ENCODE data around the gene STXBP6. TPM values are rescaled to one million over a fixed set of nuclear protein-coding genes. Genes with fewer than 3 reads are reported as not detected.

Gene STXBP6
- total RNA-seq, 1 donor from 2014 or later: 6.8 TPM

DNA sequence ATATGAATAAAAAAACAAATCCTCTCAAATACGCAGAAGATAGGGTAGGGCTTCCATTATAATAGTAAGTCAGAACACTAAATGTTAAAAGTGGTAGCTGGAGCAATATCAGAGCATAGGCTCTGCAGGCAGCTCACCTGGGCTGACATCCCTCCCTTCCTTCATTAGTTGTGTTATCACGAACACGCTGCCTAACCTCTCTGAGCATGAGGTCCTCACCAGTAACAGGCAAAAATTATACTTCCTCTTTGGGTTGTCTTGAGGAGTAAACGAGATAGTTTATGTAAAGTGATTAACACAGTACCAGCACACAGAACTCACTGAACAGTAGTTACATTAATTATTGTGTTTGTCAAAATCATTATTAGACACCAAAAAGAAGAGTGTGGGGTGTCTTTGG lies 154.3 kb downstream of the STXBP6 start:
- Mint-ChIP-seq H3K27ac (ENCODE audit: unreplicated experiment) (no peak overlapping the region), H3K36me3 (ENCODE audit: low read depth) (peaks cover 4% of the 10 kb centered on the region), H3K9me3 (peaks cover 9% of the 10 kb centered on the region), H3K4me1 (no peaks in the 10 kb centered on the region), H3K27me3 (ENCODE audit: low read depth) (no peaks in the 10 kb centered on the region), H3K4me3 (no peak overlapping the region)
- no peak for DNase-seq (ENCODE audit: low read depth, low spot score)
- TF ChIP-seq, protein P1, sequence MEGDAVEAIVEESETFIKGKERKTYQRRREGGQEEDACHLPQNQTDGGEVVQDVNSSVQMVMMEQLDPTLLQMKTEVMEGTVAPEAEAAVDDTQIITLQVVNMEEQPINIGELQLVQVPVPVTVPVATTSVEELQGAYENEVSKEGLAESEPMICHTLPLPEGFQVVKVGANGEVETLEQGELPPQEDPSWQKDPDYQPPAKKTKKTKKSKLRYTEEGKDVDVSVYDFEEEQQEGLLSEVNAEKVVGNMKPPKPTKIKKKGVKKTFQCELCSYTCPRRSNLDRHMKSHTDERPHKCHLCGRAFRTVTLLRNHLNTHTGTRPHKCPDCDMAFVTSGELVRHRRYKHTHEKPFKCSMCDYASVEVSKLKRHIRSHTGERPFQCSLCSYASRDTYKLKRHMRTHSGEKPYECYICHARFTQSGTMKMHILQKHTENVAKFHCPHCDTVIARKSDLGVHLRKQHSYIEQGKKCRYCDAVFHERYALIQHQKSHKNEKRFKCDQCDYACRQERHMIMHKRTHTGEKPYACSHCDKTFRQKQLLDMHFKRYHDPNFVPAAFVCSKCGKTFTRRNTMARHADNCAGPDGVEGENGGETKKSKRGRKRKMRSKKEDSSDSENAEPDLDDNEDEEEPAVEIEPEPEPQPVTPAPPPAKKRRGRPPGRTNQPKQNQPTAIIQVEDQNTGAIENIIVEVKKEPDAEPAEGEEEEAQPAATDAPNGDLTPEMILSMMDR (conservative IDR thresholded peaks at IDR 0.05): no peak

DNA sequence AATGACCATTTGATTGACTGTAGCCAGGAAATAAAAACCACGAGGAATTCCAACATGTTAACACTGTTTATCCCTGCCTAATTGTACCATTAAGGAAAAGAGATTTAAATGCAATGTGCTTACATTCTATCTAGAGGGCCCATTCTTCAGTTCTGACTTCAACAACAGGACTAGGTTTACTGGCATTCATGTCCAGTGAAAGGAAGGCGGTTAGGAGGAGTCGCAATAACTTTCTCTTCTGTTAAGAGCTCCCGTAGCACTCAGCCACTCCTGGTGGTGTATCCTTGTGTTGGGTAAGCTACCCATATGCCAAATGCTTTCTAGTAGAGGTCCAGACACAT lies 154.7 kb downstream of the STXBP6 start:
- Mint-ChIP-seq H3K4me3 (no peak overlapping the region), H3K9me3 (peaks cover 9% of the 10 kb centered on the region), H3K27ac (ENCODE audit: unreplicated experiment) (no peak overlapping the region), H3K36me3 (ENCODE audit: low read depth) (peaks cover 4% of the 10 kb centered on the region), H3K27me3 (ENCODE audit: low read depth) (no peaks in the 10 kb centered on the region), H3K4me1 (no peaks in the 10 kb centered on the region)
- TF ChIP-seq, protein P1 (conservative IDR thresholded peaks at IDR 0.05): no peak
- no peak for DNase-seq (ENCODE audit: low read depth, low spot score)

DNA sequence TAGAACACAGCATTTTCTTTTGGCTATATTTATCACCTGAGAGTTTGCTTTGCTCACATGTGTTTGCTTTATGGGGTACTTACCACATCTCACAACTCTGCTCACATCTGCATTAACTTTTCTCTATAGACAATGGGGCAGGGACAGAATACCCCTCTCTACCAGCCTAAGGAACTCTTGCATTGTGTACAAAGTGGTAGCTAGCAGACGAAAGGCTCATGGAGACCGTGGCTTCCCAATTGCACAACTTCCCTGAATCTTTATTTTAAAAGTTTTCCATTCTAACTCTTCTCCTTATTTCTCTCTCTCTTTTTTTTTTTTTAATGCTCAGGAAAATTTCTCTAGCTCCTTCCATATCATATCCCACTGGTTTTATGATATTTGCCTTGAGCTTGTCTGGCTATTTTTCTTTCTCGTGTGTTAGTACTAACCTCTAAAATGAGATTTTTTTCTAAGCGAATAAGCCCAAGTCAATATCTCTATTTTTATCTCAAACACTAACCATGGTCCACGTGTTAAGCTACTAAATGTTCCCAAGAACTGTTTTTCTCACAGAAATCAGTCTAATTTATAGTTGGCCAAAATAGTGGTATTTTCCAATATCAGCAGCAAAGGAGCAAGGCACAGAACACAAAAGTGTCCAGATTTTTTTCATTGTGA lies 155.2 kb downstream of the STXBP6 start:
- Mint-ChIP-seq H3K36me3 (ENCODE audit: low read depth) (peaks cover 4% of the 10 kb centered on the region), H3K4me3 (no peak overlapping the region), H3K27me3 (ENCODE audit: low read depth) (no peaks in the 10 kb centered on the region), H3K4me1 (no peaks in the 10 kb centered on the region), H3K9me3 (peaks cover 12% of the 10 kb centered on the region), H3K27ac (ENCODE audit: unreplicated experiment) (no peak overlapping the region)
- no peak for DNase-seq (ENCODE audit: low read depth, low spot score)
- TF ChIP-seq, protein P1 (conservative IDR thresholded peaks at IDR 0.05): no peak

DNA sequence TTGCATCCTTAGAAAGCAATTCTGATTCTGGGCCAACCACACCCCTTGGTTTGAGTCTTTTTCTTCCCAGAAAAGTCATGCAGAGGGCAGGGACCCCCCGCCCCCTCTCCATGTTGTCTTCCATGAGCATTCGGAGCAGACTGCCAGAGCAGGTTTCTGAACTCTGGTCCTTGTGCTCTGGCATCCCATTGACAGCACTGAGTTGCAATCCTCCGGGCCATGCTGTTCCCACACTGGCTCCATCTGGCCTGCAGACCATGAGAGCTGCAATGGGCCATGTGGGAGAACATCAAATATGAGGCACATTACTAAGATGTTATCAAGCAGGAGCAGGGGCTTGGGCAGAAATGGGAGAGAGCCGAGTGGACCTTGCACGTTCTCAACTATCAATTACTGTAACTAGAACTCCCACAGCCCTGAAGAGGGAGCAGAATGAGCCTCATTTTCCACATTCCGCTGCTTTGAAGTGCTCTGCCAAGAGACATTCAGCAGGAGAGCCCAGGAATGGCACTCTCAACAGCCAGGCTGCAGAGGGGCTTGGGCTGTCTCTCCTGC lies 157.4 kb downstream of the STXBP6 start:
- Mint-ChIP-seq H3K36me3 (ENCODE audit: low read depth) (peaks cover 4% of the 10 kb centered on the region), H3K4me1 (no peaks in the 10 kb centered on the region), H3K9me3 (peaks cover 12% of the 10 kb centered on the region), H3K27ac (ENCODE audit: unreplicated experiment) (no peak overlapping the region), H3K4me3 (no peak overlapping the region), H3K27me3 (ENCODE audit: low read depth) (no peaks in the 10 kb centered on the region)
- DNase-seq (ENCODE audit: low read depth, low spot score): no peak
- TF ChIP-seq, protein P1 (conservative IDR thresholded peaks at IDR 0.05): no peak

DNA sequence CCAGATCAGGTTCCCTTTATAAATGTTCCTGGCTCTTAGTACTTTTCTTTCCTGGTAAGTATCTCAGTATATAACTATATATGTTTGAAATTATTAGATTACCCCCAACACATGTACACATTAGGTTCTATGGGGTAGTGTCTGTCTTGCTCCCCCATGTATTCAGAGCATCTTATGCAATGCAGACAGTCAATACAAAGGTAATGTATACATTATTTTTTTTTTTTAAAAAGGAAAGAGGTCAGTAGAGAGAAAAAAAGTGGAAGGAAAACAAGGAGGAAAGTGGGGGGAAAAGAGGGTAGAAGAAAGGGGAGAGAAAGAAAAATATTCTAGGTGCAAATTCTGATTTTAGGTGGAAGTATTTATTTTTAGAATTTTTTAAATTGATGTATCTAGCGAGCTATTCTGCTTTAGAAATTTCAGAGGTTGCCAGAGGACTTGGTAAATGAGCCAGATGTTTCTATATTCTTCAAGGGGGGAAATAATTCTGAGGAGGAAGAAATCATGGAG lies 157.9 kb downstream of the STXBP6 start:
- no peak for DNase-seq (ENCODE audit: low read depth, low spot score)
- TF ChIP-seq, protein P1 (conservative IDR thresholded peaks at IDR 0.05): no peak
- Mint-ChIP-seq H3K9me3 (peaks cover 12% of the 10 kb centered on the region), H3K27me3 (ENCODE audit: low read depth) (no peaks in the 10 kb centered on the region), H3K4me3 (no peak overlapping the region), H3K27ac (ENCODE audit: unreplicated experiment) (no peak overlapping the region), H3K36me3 (ENCODE audit: low read depth) (peaks cover 4% of the 10 kb centered on the region), H3K4me1 (no peaks in the 10 kb centered on the region)
